K562 (cell line): ENCODE data around the gene GOPC. TPM values are rescaled to one million over a fixed set of nuclear protein-coding genes. Genes with fewer than 3 reads are reported as not detected.

ENCODE experiments used
- ATAC-seq: fragments of 200-7000 bp; cut with Tn5 transposase; 3 replicates; pipeline ENCODE4 v1.9.1; 2020; ENCODE audit warnings: moderate library complexity
- BruUV-seq: library from RNA; stranded (reverse); fragments of 400-500 nt; replicated peaks from 2 replicates; lab custom pipeline; 2021; lab: Mats Ljungman, UMichigan
- CTCF ChIA-PET: fragments of 300-600 bp; formaldehyde crosslinking; extraction: SDS; loops from one replicate; lab custom pipeline; 2021; ENCODE audit warnings: low intra/inter-chr PET ratio; lab: Yijun Ruan, JAX
- POLR2A ChIA-PET: fragments of 300-600, 350-650 bp; sonication (Branson Sonifier 250); formaldehyde crosslinking; extraction: SDS; loops from one replicate; lab custom pipeline; 2021; ENCODE audit warnings: antibody characterized with exemption, inconsistent platforms; lab: Yijun Ruan, JAX
- DNase-seq, 4 experiments: peaks; one replicate each; pipeline versions ENCODE4 v3.0.0 to v3.0.0-alpha.2; 2011 to 2018; ENCODE audit warnings: low spot score in 3 of 4, mixed read lengths in 3 of 4; ENCODE audit errors: extremely low read depth in 1 of 4
- FAIRE-seq: peaks from 2 replicates; lab custom pipeline; 2011; peaks lifted over from hg19 to GRCh38; lab: Jason Lieb, UNC
- H2AFZ ChIP-seq: 2 replicates; pipeline ENCODE4 v1.6.0; 2011; ENCODE audit warnings: low read depth, low read length, control low read depth, inconsistent platforms
- H3K27ac ChIP-seq: fragments of 200-600 bp; 3 replicates; pipeline ENCODE4 v1.8.0; 2011; ENCODE audit warnings: low read depth, mild to moderate bottlenecking, control low read depth, inconsistent platforms, low read length, moderate library complexity, mixed read lengths; ENCODE audit errors: extremely low read depth
- H3K27me3 ChIP-seq, 2 experiments: fragments of 300-600 bp in 1 of 2; 2 replicates in 1 of 2; 3 replicates in 1 of 2; pipeline versions ENCODE4 v1.6.0 to v1.8.0; 2011; ENCODE audit warnings: inconsistent platforms in 2 of 2, low read length in 2 of 2, mild to moderate bottlenecking in 1 of 2, mixed read lengths in 1 of 2, moderate library complexity in 1 of 2; ENCODE audit not compliant: control insufficient read depth in 2 of 2, insufficient read depth in 2 of 2
- H3K36me3 ChIP-seq: fragments of 300-600 bp; 3 replicates; pipeline ENCODE4 v1.8.0; 2011; ENCODE audit warnings: mild to moderate bottlenecking, low read length, inconsistent platforms; ENCODE audit not compliant: control insufficient read depth, insufficient read depth
- H3K4me1 ChIP-seq, 2 experiments: fragments of 200-600 bp in 1 of 2; replicated peaks in 1 of 2; 2 replicates in 1 of 2; 3 replicates in 1 of 2; pipeline versions ENCODE4 v1.5.1 to v1.8.0; 2011; ENCODE audit warnings: inconsistent platforms in 2 of 2, low read length in 2 of 2, mild to moderate bottlenecking in 1 of 2, mixed read lengths in 1 of 2, moderate library complexity in 1 of 2; ENCODE audit not compliant: control insufficient read depth in 2 of 2, insufficient read depth in 2 of 2
- H3K4me2 ChIP-seq: 2 replicates; pipeline ENCODE4 v1.6.1; 2011; ENCODE audit warnings: low read length, control low read depth, inconsistent platforms, mixed read lengths; ENCODE audit not compliant: insufficient read depth
- H3K4me3 ChIP-seq: fragments of 200-600 bp; sonication (generic), shearing (Covaris generic); 2 replicates; pipeline ENCODE4 v1.5.1; 2016; ENCODE audit warnings: control low read depth, inconsistent platforms
- H3K79me2 ChIP-seq: fragments of 200-600 bp; 3 replicates; pipeline ENCODE4 v1.8.0; 2011; ENCODE audit warnings: low read length, inconsistent platforms; ENCODE audit not compliant: control insufficient read depth, insufficient read depth
- H3K9ac ChIP-seq, 2 experiments: 2 replicates each; pipeline versions ENCODE4 v1.6.0 to v1.6.1; 2011; ENCODE audit warnings: low read depth in 2 of 2, low read length in 2 of 2, control low read depth in 1 of 2, inconsistent platforms in 1 of 2, mild to moderate bottlenecking in 1 of 2, mixed read lengths in 1 of 2; ENCODE audit not compliant: insufficient read depth in 1 of 2
- H3K9me1 ChIP-seq: one replicate; pipeline ENCODE4 v1.6.0; 2011; ENCODE audit warnings: inconsistent platforms, mild to moderate bottlenecking, low read length, moderate library complexity; ENCODE audit not compliant: control insufficient read depth, insufficient read depth
- H3K9me3 ChIP-seq: replicated peaks from 2 replicates; pipeline ENCODE4 v1.5.1; 2011; ENCODE audit warnings: low read depth, low read length, inconsistent platforms; ENCODE audit not compliant: control insufficient read depth, insufficient read depth
- H4K20me1 ChIP-seq: replicated peaks from 2 replicates; pipeline ENCODE4 v1.6.1; 2011; ENCODE audit warnings: low read length, inconsistent platforms, mixed read lengths; ENCODE audit not compliant: control insufficient read depth, insufficient read depth
- BCOR ChIP-seq: fragments of 450-650 bp; IDR thresholded peaks from 2 replicates; pipeline ENCODE4 v1.6.1; 2016
- FIP1L1 ChIP-seq: fragments of 200-400 bp; formaldehyde crosslinking; IDR thresholded peaks from 2 replicates; pipeline ENCODE4 v1.6.1; 2018; ENCODE audit warnings: mild to moderate bottlenecking, low read depth, low read length; ENCODE audit not compliant: poor library complexity, severe bottlenecking
- LCOR ChIP-seq: sonication (generic); formaldehyde crosslinking; IDR thresholded peaks from 2 replicates; pipeline ENCODE4 v1.8.0; 2022; ENCODE audit warnings: mild to moderate bottlenecking, missing genetic modification reagents
- PRMT5 ChIP-seq: sonication (generic); formaldehyde crosslinking; IDR thresholded peaks from 2 replicates; pipeline ENCODE4 v1.5.0; 2020; ENCODE audit warnings: missing genetic modification reagents
- SMAD1 ChIP-seq: fragments of 150-350 bp; IDR thresholded peaks from 2 replicates; pipeline ENCODE4 v1.6.1; 2014; ENCODE audit warnings: low read length, low read depth; ENCODE audit not compliant: partially characterized antibody
- ZC3H8 ChIP-seq: fragments of 450-650 bp; IDR thresholded peaks from 2 replicates; pipeline ENCODE4 v1.6.1; 2017
- ZNF717 ChIP-seq: fragments of 250-450 bp; sonication (Bioruptor Pico); IDR thresholded peaks from 2 replicates; pipeline ENCODE4 v1.5.0; 2021
- WGBS: fragments of 100-300 bp; shearing (Covaris generic); methylation state at CpG from one replicate; pipeline ENCODE4 v1.1.6; 2016; ENCODE audit warnings: low coverage, mixed read lengths; ENCODE audit not compliant: insufficient coverage; ENCODE audit errors: missing lambda C conversion rate; 5-methylcytosine and 5-hydroxymethylcytosine counted together
- in situ Hi-C: fragments of 300-500 bp; cut with MboI; formaldehyde crosslinking; loops from 4 replicates; pipeline ENCODE4 v1.15.0; 2018; ENCODE audit warnings: inconsistent platforms, mixed read lengths
- intact Hi-C: fragments of 100-400 bp; cut with micrococcal nuclease; formaldehyde crosslinking; loops from 2 replicates; pipeline ENCODE4 v1.14.2; 2022
- polyA plus RNA-seq, 8 experiments: library from polyadenylated mRNA; depleted of rRNA in 4 of 8; stranded (reverse) in 5 of 8; unstranded in 3 of 8; fragments of >200 nt; fragmentation: Nextera tagmentation in 2 of 8; fragmentation: Illumina TruSeq in 1 of 8; extraction: Ambion mirVana in 2 of 8; extraction: Trizol in 1 of 8; gene quantifications; 2 replicates each; pipeline versions ENCODE4 v1.2.1 to v1.2.3, GENCODE V29; 2011 to 2014; ENCODE audit warnings: inconsistent platforms in 1 of 8, missing spikeins in 1 of 8
- total RNA-seq, 7 experiments: library from RNA; depleted of rRNA in 6 of 7; stranded (reverse); fragments of >200 nt in 6 of 7; fragmentation: Illumina TruSeq in 2 of 7; extraction: Trizol in 2 of 7; gene quantifications; 2 replicates each; pipeline versions ENCODE4 v1.2.1 to v1.2.3, GENCODE V29; 2011 to 2021; ENCODE audit warnings: low replicate concordance in 1 of 7
- TF ChIP-seq, protein P1 (sequence below): fragments of 250-450 bp; sonication (Bioruptor Pico); IDR thresholded peaks from 2 replicates; pipeline ENCODE4 v1.5.0; 2021

The GOPC gene
- total and polyA plus RNA-seq, 9 of the 15 experiments (the other 6 are each of a cell fraction or from before 2014, with no cell fraction given), result 10.0 to 32.2 (median 25.6) TPM

DNA sequence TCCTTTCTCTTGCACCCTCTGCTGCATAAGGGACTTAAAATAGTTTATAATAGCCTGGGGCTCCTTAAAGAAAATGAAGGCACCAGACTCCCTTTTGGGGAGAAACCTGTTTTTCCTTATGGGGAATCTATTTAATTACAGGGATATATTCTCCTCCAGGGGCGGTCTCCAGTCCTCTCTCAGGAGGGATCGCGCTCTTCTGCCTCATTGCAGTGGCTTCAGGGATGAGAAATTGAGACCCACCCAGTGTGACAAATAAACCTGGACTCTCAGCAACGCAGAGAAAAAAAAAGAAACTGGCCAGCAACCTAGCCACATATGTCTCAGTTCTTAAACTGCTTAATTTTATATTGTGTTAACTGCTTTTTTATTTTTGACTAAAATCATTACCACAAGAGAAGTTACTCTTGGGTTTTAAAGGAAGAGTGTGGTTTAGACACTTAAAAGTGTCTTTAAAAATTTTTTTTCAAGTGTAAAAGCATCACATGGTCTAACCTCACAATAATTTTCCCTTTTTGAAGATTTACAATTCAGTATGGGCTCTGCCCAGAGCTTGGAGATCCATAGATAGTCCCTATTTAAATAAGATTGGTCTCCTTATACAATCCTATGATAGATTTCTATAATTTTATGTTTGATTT is 11.7 kb upstream of the GOPC start:
- no peak for ATAC-seq
- in situ Hi-C loops, result no loop called here
- H3K9me3 ChIP-seq, result no peaks in the 10 kb centered on the region
- no peak overlapping the region for H2AFZ ChIP-seq
- no peaks in the 10 kb centered on the region for H3K27me3 ChIP-seq
- no peak overlapping the region for H3K4me3 ChIP-seq
- DNase-seq, result no peak
- intact Hi-C loops, result no loop called here
- H3K27ac ChIP-seq, result no peak overlapping the region
- H3K79me2 ChIP-seq, result no peaks in the 10 kb centered on the region
- H3K36me3 ChIP-seq, result no peaks in the 10 kb centered on the region
- CTCF ChIA-PET, result no interaction called here
- WGBS, result 79% methylated on average over 4 of the region's 4 CpGs
- no peak for FAIRE-seq
- no peaks in the 10 kb centered on the region for H3K9me1 ChIP-seq
- H3K4me1 ChIP-seq, result no peaks in the 10 kb centered on the region
- no peak overlapping the region for H3K9ac ChIP-seq
- no peaks in the 10 kb centered on the region for H4K20me1 ChIP-seq
- BruUV-seq, result no TSS peak
- TF ChIP-seq BCOR (no peak), LCOR (CRISPR knock-in tag) (no peak), FIP1L1 (no peak), ZC3H8 (no peak), PRMT5 (CRISPR knock-in tag) (no peak), SMAD1 (no peak), ZNF717 (CRISPR knock-in tag) (no peak)
- TF ChIP-seq, protein P1, sequence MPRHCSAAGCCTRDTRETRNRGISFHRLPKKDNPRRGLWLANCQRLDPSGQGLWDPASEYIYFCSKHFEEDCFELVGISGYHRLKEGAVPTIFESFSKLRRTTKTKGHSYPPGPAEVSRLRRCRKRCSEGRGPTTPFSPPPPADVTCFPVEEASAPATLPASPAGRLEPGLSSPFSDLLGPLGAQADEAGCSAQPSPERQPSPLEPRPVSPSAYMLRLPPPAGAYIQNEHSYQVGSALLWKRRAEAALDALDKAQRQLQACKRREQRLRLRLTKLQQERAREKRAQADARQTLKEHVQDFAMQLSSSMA (CRISPR knock-in tag), result no peak
- POLR2A ChIA-PET, result interaction anchor here (0.6 kb wide), 1 partner anchor 1037 kb away, joined by 3 read pairs; the partner anchor contains the start of gene CEP85L
- H3K4me2 ChIP-seq, result no peak overlapping the region
